GM12892 (cell line): ENCODE results near the gene MRPL32.

Source experiments
- POLR2A ChIP-seq: IDR thresholded peaks from 2 replicates; pipeline ENCODE4 v1.6.1; 2011; ENCODE audit warnings: low read depth, low read length, control low read depth
- TAF1 ChIP-seq: IDR thresholded peaks from 2 replicates; pipeline ENCODE4 v1.6.1; 2011; ENCODE audit warnings: low read depth, mild to moderate bottlenecking, control low read depth, low read length, borderline replicate concordance

- TF ChIP-seq TAF1: peak; percentile 92
- peak; percentile 84 for TF ChIP-seq POLR2A
These were observed at the start of gene MRPL32, which contains the start of gene PSMA2 for GRCh38 chr7:42931834-42932651.
